HepG2 (cell line): Measurements from ENCODE around the gene NARF. TPM values are rescaled to one million over a fixed set of nuclear protein-coding genes. Genes with fewer than 3 reads are reported as not detected.

Experiments used
- EHMT2 ChIP-seq: fragments of 200-600 bp; sonication (generic); IDR thresholded peaks from 2 replicates; pipeline ENCODE4 v1.7.0; 2017; ENCODE audit warnings: antibody characterized with exemption, low read depth, low read length, borderline replicate concordance
- FOXC1 ChIP-seq: sonication (generic); formaldehyde crosslinking; IDR thresholded peaks from 2 replicates; pipeline ENCODE4 v1.8.0; 2022; ENCODE audit warnings: mild to moderate bottlenecking, missing genetic modification reagents, borderline replicate concordance
- GTF2F1 ChIP-seq: fragments of 150-350 bp; IDR thresholded peaks from 2 replicates; pipeline ENCODE4 v1.6.1; 2014; ENCODE audit warnings: low read length
- HNRNPLL ChIP-seq: fragments of 200-400 bp; formaldehyde crosslinking; IDR thresholded peaks from 2 replicates; pipeline ENCODE4 v1.6.1; 2017; ENCODE audit warnings: mild to moderate bottlenecking, low read depth, low read length; ENCODE audit not compliant: poor library complexity, severe bottlenecking
- IKZF1 ChIP-seq: fragments of 450-650 bp; IDR thresholded peaks from 2 replicates; pipeline ENCODE4 v1.7.1; 2016
- KLF11 ChIP-seq: IDR thresholded peaks from 2 replicates; pipeline ENCODE4 v1.6.1; 2016; ENCODE audit warnings: missing compliant biosample characterization
- NCOA2 ChIP-seq: sonication (generic); formaldehyde crosslinking; IDR thresholded peaks from 2 replicates; pipeline ENCODE4 v1.8.0; 2022; ENCODE audit warnings: inconsistent platforms
- NKX3-1 ChIP-seq: sonication (generic); formaldehyde crosslinking; IDR thresholded peaks from 2 replicates; pipeline ENCODE4 v1.5.0; 2020; ENCODE audit warnings: missing genetic modification reagents
- PAWR ChIP-seq: sonication (generic); formaldehyde crosslinking; IDR thresholded peaks from 2 replicates; pipeline ENCODE4 v1.4.0; 2020; ENCODE audit warnings: missing genetic modification reagents, mild to moderate bottlenecking, borderline replicate concordance
- SMARCC2 ChIP-seq: fragments of 450-650 bp; IDR thresholded peaks from 2 replicates; pipeline ENCODE4 v1.6.1; 2017; ENCODE audit warnings: antibody characterized with exemption, mild to moderate bottlenecking
- ZFP36L1 ChIP-seq: sonication (generic); formaldehyde crosslinking; IDR thresholded peaks from 2 replicates; pipeline ENCODE4 v1.8.0; 2022; ENCODE audit warnings: mild to moderate bottlenecking, missing genetic modification reagents, moderate library complexity
- ZNF12 ChIP-seq: sonication (generic); formaldehyde crosslinking; IDR thresholded peaks from 2 replicates; pipeline ENCODE4 v1.5.0; 2020; ENCODE audit warnings: missing genetic modification reagents
- ZNF136 ChIP-seq: sonication (generic); formaldehyde crosslinking; IDR thresholded peaks from 2 replicates; pipeline ENCODE4 v1.8.1; 2022; ENCODE audit warnings: low read depth, mild to moderate bottlenecking, moderate library complexity, missing genetic modification reagents
- ZNF225 ChIP-seq: sonication (generic); formaldehyde crosslinking; IDR thresholded peaks from 2 replicates; pipeline ENCODE4 v1.4.0; 2020; ENCODE audit warnings: mild to moderate bottlenecking, missing genetic modification reagents
- ZNF616 ChIP-seq: sonication (generic); formaldehyde crosslinking; IDR thresholded peaks from 2 replicates; pipeline ENCODE4 v1.5.0; 2020; ENCODE audit warnings: low read depth, mild to moderate bottlenecking, missing genetic modification reagents
- polyA plus RNA-seq, 8 experiments: library from polyadenylated mRNA; depleted of rRNA in 3 of 8; stranded (reverse) in 7 of 8; unstranded in 1 of 8; fragments of >200 nt; fragmentation: Illumina TruSeq in 4 of 8; extraction: Trizol in 4 of 8; gene quantifications; 2 replicates each; pipeline versions ENCODE4 v1.2.1 to v1.2.3, GENCODE V29; 2011 to 2016; ENCODE audit warnings: low read depth in 4 of 8, missing spikeins in 1 of 8, mixed read lengths in 1 of 8; ENCODE audit not compliant: insufficient read depth in 1 of 8
- total RNA-seq, 5 experiments: library from RNA; depleted of rRNA; stranded (reverse); fragments of >200 nt; fragmentation: Illumina TruSeq; extraction: Trizol; gene quantifications; 2 replicates each; pipeline ENCODE4 v1.2.3, GENCODE V29; 2016; ENCODE audit warnings: low read depth in 1 of 5
- TF ChIP-seq, protein P1 (sequence below): sonication (generic); formaldehyde crosslinking; conservative IDR thresholded peaks from 2 replicates; pipeline ENCODE4 v1.4.0; 2020; ENCODE audit warnings: mild to moderate bottlenecking, missing genetic modification reagents, moderate library complexity
- TF ChIP-seq, protein P2 (sequence below): IDR thresholded peaks from 2 replicates; pipeline ENCODE4 v1.6.1; 2016; ENCODE audit warnings: control low read depth
- TF ChIP-seq, protein P3 (sequence below): IDR thresholded peaks from 2 replicates; pipeline ENCODE4 v1.6.1; 2016; ENCODE audit warnings: mild to moderate bottlenecking
- TF ChIP-seq, protein P4 (sequence below): sonication (generic); formaldehyde crosslinking; conservative IDR thresholded peaks from 2 replicates; pipeline ENCODE4 v1.4.0; 2020; ENCODE audit warnings: missing genetic modification reagents
- TF ChIP-seq, protein P5 (sequence below): sonication (generic); formaldehyde crosslinking; IDR thresholded peaks from 2 replicates; pipeline ENCODE4 v1.4.0; 2020; ENCODE audit warnings: mild to moderate bottlenecking, missing genetic modification reagents

Gene NARF
- total and polyA plus RNA-seq, 2 of the 13 experiments (the other 11 are each of a cell fraction or from before 2014, with no cell fraction given) = 61.1 to 144 TPM

DNA sequence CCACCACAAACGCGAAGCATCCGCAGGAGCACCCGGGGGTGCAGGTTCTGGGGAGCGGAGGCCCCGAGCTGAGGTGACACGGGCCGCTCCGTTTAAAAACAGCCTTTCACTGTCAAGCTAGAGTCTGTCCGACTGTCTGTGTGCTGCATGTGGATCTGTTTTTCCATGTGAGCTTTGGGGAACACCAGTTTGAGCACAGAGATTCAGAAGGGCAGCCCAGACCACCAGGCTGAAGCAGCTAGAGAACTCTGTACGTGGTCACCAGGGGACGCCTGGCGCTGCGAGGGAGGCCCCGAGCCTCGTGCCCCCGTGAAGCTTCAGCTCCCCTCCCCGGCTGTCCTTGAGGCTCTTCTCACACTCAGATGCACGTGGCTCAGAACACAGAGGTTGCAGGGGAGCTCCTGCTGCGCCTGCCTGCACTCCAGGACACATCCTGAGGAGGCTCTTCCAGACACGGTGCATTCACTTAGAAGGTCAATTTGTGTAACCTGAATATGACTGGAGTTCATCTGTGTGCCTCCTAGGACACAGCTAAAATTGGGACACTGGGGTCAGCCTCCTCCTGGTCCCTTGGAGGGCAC lies 45.3 kb downstream of the NARF start (continued):
- TF ChIP-seq, protein P1, sequence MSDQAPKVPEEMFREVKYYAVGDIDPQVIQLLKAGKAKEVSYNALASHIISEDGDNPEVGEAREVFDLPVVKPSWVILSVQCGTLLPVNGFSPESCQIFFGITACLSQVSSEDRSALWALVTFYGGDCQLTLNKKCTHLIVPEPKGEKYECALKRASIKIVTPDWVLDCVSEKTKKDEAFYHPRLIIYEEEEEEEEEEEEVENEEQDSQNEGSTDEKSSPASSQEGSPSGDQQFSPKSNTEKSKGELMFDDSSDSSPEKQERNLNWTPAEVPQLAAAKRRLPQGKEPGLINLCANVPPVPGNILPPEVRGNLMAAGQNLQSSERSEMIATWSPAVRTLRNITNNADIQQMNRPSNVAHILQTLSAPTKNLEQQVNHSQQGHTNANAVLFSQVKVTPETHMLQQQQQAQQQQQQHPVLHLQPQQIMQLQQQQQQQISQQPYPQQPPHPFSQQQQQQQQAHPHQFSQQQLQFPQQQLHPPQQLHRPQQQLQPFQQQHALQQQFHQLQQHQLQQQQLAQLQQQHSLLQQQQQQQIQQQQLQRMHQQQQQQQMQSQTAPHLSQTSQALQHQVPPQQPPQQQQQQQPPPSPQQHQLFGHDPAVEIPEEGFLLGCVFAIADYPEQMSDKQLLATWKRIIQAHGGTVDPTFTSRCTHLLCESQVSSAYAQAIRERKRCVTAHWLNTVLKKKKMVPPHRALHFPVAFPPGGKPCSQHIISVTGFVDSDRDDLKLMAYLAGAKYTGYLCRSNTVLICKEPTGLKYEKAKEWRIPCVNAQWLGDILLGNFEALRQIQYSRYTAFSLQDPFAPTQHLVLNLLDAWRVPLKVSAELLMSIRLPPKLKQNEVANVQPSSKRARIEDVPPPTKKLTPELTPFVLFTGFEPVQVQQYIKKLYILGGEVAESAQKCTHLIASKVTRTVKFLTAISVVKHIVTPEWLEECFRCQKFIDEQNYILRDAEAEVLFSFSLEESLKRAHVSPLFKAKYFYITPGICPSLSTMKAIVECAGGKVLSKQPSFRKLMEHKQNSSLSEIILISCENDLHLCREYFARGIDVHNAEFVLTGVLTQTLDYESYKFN (CRISPR knock-in tag) = 0 out of 2 replicates have a peak, but pooled peaks have one; percentile 30
- TF ChIP-seq HNRNPLL (peak; percentile 42), NCOA2 (CRISPR knock-in tag) (no peak), IKZF1 (no peak), ZNF225 (CRISPR knock-in tag) (peak; percentile 65; the same call in 1 of the 2 replicates), PAWR (no peak), SMARCC2 (no peak), KLF11 (CRISPR knock-in tag) (peak; percentile 62; the same call in 1 of the 2 replicates), EHMT2 (no peak), NKX3-1 (CRISPR knock-in tag) (no peak), ZNF12 (CRISPR knock-in tag) (peak; percentile 74), GTF2F1 (no peak), ZNF616 (peak; percentile 67; the same call in 1 of the 2 replicates), ZNF136 (CRISPR knock-in tag) (0 out of 2 replicates have a peak, but pooled peaks have one; percentile 70), ZFP36L1 (CRISPR knock-in tag) (no peak), FOXC1 (CRISPR knock-in tag) (peak; percentile 73; the same call in 1 of the 2 replicates)
- TF ChIP-seq, protein P2, sequence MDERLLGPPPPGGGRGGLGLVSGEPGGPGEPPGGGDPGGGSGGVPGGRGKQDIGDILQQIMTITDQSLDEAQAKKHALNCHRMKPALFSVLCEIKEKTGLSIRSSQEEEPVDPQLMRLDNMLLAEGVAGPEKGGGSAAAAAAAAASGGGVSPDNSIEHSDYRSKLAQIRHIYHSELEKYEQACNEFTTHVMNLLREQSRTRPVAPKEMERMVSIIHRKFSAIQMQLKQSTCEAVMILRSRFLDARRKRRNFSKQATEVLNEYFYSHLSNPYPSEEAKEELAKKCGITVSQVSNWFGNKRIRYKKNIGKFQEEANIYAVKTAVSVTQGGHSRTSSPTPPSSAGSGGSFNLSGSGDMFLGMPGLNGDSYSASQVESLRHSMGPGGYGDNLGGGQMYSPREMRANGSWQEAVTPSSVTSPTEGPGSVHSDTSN (CRISPR knock-in tag) = no peak
- TF ChIP-seq, protein P3, sequence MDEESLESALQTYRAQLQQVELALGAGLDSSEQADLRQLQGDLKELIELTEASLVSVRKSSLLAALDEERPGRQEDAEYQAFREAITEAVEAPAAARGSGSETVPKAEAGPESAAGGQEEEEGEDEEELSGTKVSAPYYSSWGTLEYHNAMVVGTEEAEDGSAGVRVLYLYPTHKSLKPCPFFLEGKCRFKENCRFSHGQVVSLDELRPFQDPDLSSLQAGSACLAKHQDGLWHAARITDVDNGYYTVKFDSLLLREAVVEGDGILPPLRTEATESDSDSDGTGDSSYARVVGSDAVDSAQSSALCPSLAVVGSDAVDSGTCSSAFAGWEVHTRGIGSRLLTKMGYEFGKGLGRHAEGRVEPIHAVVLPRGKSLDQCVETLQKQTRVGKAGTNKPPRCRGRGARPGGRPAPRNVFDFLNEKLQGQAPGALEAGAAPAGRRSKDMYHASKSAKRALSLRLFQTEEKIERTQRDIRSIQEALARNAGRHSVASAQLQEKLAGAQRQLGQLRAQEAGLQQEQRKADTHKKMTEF (CRISPR knock-in tag) = peak; percentile 62; the same call in 1 of the 2 replicates
- TF ChIP-seq, protein P4, sequence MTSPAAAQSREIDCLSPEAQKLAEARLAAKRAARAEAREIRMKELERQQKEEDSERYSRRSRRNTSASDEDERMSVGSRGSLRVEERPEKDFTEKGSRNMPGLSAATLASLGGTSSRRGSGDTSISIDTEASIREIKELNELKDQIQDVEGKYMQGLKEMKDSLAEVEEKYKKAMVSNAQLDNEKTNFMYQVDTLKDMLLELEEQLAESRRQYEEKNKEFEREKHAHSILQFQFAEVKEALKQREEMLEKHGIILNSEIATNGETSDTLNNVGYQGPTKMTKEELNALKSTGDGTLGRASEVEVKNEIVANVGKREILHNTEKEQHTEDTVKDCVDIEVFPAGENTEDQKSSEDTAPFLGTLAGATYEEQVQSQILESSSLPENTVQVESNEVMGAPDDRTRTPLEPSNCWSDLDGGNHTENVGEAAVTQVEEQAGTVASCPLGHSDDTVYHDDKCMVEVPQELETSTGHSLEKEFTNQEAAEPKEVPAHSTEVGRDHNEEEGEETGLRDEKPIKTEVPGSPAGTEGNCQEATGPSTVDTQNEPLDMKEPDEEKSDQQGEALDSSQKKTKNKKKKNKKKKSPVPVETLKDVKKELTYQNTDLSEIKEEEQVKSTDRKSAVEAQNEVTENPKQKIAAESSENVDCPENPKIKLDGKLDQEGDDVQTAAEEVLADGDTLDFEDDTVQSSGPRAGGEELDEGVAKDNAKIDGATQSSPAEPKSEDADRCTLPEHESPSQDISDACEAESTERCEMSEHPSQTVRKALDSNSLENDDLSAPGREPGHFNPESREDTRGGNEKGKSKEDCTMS (CRISPR knock-in tag) = no peak
- TF ChIP-seq, protein P5, sequence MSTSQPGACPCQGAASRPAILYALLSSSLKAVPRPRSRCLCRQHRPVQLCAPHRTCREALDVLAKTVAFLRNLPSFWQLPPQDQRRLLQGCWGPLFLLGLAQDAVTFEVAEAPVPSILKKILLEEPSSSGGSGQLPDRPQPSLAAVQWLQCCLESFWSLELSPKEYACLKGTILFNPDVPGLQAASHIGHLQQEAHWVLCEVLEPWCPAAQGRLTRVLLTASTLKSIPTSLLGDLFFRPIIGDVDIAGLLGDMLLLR (CRISPR knock-in tag) = peak; percentile 97
